Right atrium auricular region (tissue), 2 donors: ENCODE results near the gene ADAMTS17. TPM values are rescaled to one million over a fixed set of nuclear protein-coding genes. Genes with fewer than 3 reads are reported as not detected.

Experiments used
- DNase-seq: peaks from one replicate; pipeline ENCODE4 v3.0.0-alpha.2; 2019; ENCODE audit warnings: low spot score
- H3K27ac ChIP-seq, 2 donors: fragments of 200-600 bp; sonication (generic); 1 replicate in 1 of 2; 2 replicates in 1 of 2; pipeline ENCODE4 v1.5.1; 2016 to 2019
- H3K27me3 ChIP-seq, 2 donors: fragments of 200-600 bp; sonication (generic); one replicate each; pipeline versions ENCODE4 v1.5.1 to v1.6.0; 2017 to 2019
- H3K36me3 ChIP-seq: fragments of 200-600 bp; sonication (generic); one replicate; pipeline ENCODE4 v1.5.1; 2016
- H3K4me1 ChIP-seq, 2 donors: fragments of 200-600 bp; sonication (generic); one replicate each; pipeline versions ENCODE4 v1.5.1 to v1.6.0; 2017 to 2019
- H3K4me3 ChIP-seq, 2 donors: fragments of 200-600 bp; sonication (generic); 1 replicate in 1 of 2; 2 replicates in 1 of 2; pipeline ENCODE4 v1.5.1; 2017 to 2019; ENCODE audit warnings: mild to moderate bottlenecking in 1 of 2, moderate library complexity in 1 of 2
- H3K9me3 ChIP-seq, 2 donors: fragments of 200-600 bp; sonication (generic); one replicate each; pipeline ENCODE4 v1.5.1; 2019
- CTCF ChIP-seq, 2 donors: fragments of 200-600 bp; sonication (generic); IDR thresholded peaks; one replicate each; pipeline ENCODE4 v1.5.1; 2019; ENCODE audit warnings: antibody characterized with exemption in 2 of 2
- total RNA-seq, 2 donors: library from RNA; depleted of rRNA; stranded (reverse); fragments of >200 nt; gene quantifications; one replicate each; pipeline ENCODE4 v1.1.0, GENCODE V29; 2016

Gene ADAMTS17
- total RNA-seq, 2 donors from 2014 or later, result 3.6 to 4.4 TPM

- no peak for TF ChIP-seq CTCF (IDR thresholded peaks at IDR 0.05)
- Histone ChIP-seq H3K4me3 (no peak overlapping the region), H3K27me3 (no peaks in the 10 kb centered on the region), H3K9me3 (no peaks in the 10 kb centered on the region), H3K36me3 (no peaks in the 10 kb centered on the region), H3K4me1 (peaks cover 0 to 13% of the 10 kb centered on the region in 2 donors), H3K27ac (no peak overlapping the region)
- DNase-seq, result no peak
Measured at GRCh38 chr15:100204771-100205170, 137.0 kb downstream of the ADAMTS17 start.

GRCh38 chr15:100204211-100204610, 137.6 kb downstream of the ADAMTS17 start:
- H3K9me3 ChIP-seq, result no peaks in the 10 kb centered on the region
- no peak for TF ChIP-seq CTCF (IDR thresholded peaks at IDR 0.05)
- H3K27ac ChIP-seq, result no peak overlapping the region
- H3K4me3 ChIP-seq, result no peak overlapping the region
- H3K4me1 ChIP-seq, result peaks cover 0 to 13% of the 10 kb centered on the region in 2 donors
- H3K36me3 ChIP-seq, result no peaks in the 10 kb centered on the region
- no peaks in the 10 kb centered on the region for H3K27me3 ChIP-seq
- no peak for DNase-seq

- no peak overlapping the region for H3K27ac ChIP-seq
- no peak overlapping the region for H3K4me3 ChIP-seq
- no peaks in the 10 kb centered on the region for H3K9me3 ChIP-seq
- peaks cover 0 to 13% of the 10 kb centered on the region in 2 donors for H3K4me1 ChIP-seq
- H3K27me3 ChIP-seq, result no peaks in the 10 kb centered on the region
- no peak for DNase-seq
- H3K36me3 ChIP-seq, result no peaks in the 10 kb centered on the region
- no peak for TF ChIP-seq CTCF (IDR thresholded peaks at IDR 0.05)
Measured at GRCh38 chr15:100202309-100202960, 139.3 kb downstream of the ADAMTS17 start.

GRCh38 chr15:100201376-100202280, 140.1 kb downstream of the ADAMTS17 start:
- Histone ChIP-seq H3K36me3 (no peaks in the 10 kb centered on the region), H3K27ac (no peak overlapping the region), H3K4me3 (no peak overlapping the region), H3K27me3 (no peaks in the 10 kb centered on the region), H3K9me3 (no peaks in the 10 kb centered on the region), H3K4me1 (peaks cover 0 to 6% of the 10 kb centered on the region in 2 donors)
- DNase-seq, result no peak
- TF ChIP-seq CTCF (IDR thresholded peaks at IDR 0.05), result no peak

- H3K36me3 ChIP-seq, result no peaks in the 10 kb centered on the region
Measured at GRCh38 chr15:100200287-100200880, 141.4 kb downstream of the ADAMTS17 start.

More at GRCh38 chr15:100200287-100200880, 141.4 kb downstream of the ADAMTS17 start:
- no peak for TF ChIP-seq CTCF (IDR thresholded peaks at IDR 0.05)
- no peaks in the 10 kb centered on the region for H3K9me3 ChIP-seq
- no peak overlapping the region for H3K27ac ChIP-seq
- no peak overlapping the region for H3K4me3 ChIP-seq
- DNase-seq, result no peak
- H3K27me3 ChIP-seq, result no peaks in the 10 kb centered on the region
- H3K4me1 ChIP-seq, result no peaks in the 10 kb centered on the region
